C4-2B (cell line): Measurements from ENCODE around the gene SCN2B.

Experiments
- H3K27ac ChIP-seq: fragments of 450-650 bp; 2 replicates; pipeline ENCODE4 v1.5.1; 2017
- ZFX ChIP-seq: fragments of 450-650 bp; IDR thresholded peaks from 2 replicates; pipeline ENCODE4 v1.6.1; 2017
- TF ChIP-seq, protein P1 (sequence below): fragments of 450-650 bp; conservative IDR thresholded peaks from 2 replicates; pipeline ENCODE4 v1.5.1; 2017; ENCODE audit warnings: mild to moderate bottlenecking

The SCN2B gene

DNA sequence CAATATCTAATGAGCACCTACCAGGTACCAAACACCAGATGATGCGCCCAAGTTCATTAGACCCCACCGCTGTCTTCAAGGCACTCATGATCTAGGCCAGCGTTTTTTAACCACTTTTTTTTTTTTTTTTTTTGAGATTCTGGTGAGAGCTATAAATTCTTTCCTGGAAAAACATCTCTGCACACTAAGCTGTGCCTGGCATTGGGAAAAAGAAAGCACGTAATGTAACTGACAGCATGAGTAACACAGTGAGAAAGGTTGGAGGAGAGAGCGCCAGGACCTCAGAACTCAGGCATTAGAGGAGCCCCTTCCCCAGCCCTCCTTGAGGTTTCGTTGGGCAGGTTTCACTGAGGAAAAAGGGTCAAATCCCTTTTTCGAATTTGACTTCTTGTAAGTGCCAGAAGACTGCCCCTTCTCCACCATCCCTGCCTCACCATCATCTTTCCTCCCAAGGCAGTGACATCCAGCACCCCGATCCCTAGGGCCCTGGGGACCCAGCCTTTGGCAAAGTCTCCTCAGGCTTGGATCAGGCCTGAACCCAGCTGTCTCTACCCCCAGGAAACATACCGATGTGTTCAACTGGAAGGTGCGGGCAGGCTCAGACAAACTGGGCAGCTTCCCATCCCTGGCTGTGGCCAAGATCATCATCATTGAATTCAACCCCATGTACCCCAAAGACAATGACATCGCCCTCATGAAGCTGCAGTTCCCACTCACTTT, 63.6 kb downstream of the SCN2B start:
- H3K27ac ChIP-seq: no peak overlapping the region
- TF ChIP-seq, protein P1, sequence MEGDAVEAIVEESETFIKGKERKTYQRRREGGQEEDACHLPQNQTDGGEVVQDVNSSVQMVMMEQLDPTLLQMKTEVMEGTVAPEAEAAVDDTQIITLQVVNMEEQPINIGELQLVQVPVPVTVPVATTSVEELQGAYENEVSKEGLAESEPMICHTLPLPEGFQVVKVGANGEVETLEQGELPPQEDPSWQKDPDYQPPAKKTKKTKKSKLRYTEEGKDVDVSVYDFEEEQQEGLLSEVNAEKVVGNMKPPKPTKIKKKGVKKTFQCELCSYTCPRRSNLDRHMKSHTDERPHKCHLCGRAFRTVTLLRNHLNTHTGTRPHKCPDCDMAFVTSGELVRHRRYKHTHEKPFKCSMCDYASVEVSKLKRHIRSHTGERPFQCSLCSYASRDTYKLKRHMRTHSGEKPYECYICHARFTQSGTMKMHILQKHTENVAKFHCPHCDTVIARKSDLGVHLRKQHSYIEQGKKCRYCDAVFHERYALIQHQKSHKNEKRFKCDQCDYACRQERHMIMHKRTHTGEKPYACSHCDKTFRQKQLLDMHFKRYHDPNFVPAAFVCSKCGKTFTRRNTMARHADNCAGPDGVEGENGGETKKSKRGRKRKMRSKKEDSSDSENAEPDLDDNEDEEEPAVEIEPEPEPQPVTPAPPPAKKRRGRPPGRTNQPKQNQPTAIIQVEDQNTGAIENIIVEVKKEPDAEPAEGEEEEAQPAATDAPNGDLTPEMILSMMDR: no peak
- no peak for TF ChIP-seq ZFX
